GM15510 (cell line): ENCODE results near the gene AURKB.

Experiments used
- POLR2A ChIP-seq: IDR thresholded peaks from 3 replicates; pipeline ENCODE4 v1.6.1; 2011; ENCODE audit warnings: borderline replicate concordance; ENCODE audit not compliant: insufficient read length; ENCODE audit errors: extremely low read depth

The AURKB gene

GRCh38 chr17:8234361-8235270 lies 24.2 kb upstream of the AURKB start:
- no peak for TF ChIP-seq POLR2A

GRCh38 chr17:8231701-8232100 lies 21.3 kb upstream of the AURKB start:
- TF ChIP-seq POLR2A: no peak

- no peak for TF ChIP-seq POLR2A
Measured at GRCh38 chr17:8227238-8227581, 16.8 kb upstream of the AURKB start.

GRCh38 chr17:8226536-8227237 lies 16.3 kb upstream of the AURKB start:
- peak; percentile 17 for TF ChIP-seq POLR2A

- peak; percentile 20 for TF ChIP-seq POLR2A
Measured at GRCh38 chr17:8225813-8226535, 15.6 kb upstream of the AURKB start.

- TF ChIP-seq POLR2A: no peak
Measured at GRCh38 chr17:8224891-8225812, 14.8 kb upstream of the AURKB start.

- peak; percentile 32 for TF ChIP-seq POLR2A
Measured at GRCh38 chr17:8223356-8224126, 13.2 kb upstream of the AURKB start.

- peak; percentile 76 for TF ChIP-seq POLR2A
Measured at GRCh38 chr17:8222630-8223355, 12.4 kb upstream of the AURKB start.

- TF ChIP-seq POLR2A: no peak
Measured at GRCh38 chr17:8222380-8222629, 11.9 kb upstream of the AURKB start.

GRCh38 chr17:8221663-8222379 lies 11.4 kb upstream of the AURKB start:
- TF ChIP-seq POLR2A: peak; percentile 11

- TF ChIP-seq POLR2A: no peak
Measured at GRCh38 chr17:8220783-8221662, 10.6 kb upstream of the AURKB start.
